Uterus (tissue), 4 donors: ENCODE measurements around the gene PSMD13. TPM values are rescaled to one million over a fixed set of nuclear protein-coding genes. Genes with fewer than 3 reads are reported as not detected.
A peak's percentile ranks its signal among the peaks of the same experiment; 100 is the strongest.
"Not testable (repeated sequence)": the region's sequence is repeated elsewhere in the genome, so short reads cannot be mapped to it uniquely, and the experiment has no call there.

Source experiments
- DNase-seq, 2 donors: peaks; one replicate each; pipeline ENCODE4 v3.0.0-alpha.2; 2019 to 2020
- H3K27ac ChIP-seq, 2 donors: fragments of 200-600 bp; sonication (generic); 1 replicate in 1 of 2; 2 replicates in 1 of 2; pipeline ENCODE4 v1.5.1; 2016 to 2018
- H3K27me3 ChIP-seq, 2 donors: fragments of 200-600 bp; sonication (generic); one replicate each; pipeline ENCODE4 v1.5.1; 2018 to 2019; ENCODE audit warnings: control low read depth in 1 of 2
- H3K36me3 ChIP-seq, 2 donors: fragments of 200-600 bp; sonication (generic); one replicate each; pipeline ENCODE4 v1.5.1; 2019; ENCODE audit warnings: control low read depth in 1 of 2
- H3K4me1 ChIP-seq, 2 donors: fragments of 200-600 bp; sonication (generic); one replicate each; pipeline ENCODE4 v1.5.1; 2018 to 2019; ENCODE audit warnings: control low read depth in 1 of 2
- H3K4me3 ChIP-seq, 2 donors: fragments of 200-600 bp; sonication (generic); 1 replicate in 1 of 2; 2 replicates in 1 of 2; pipeline ENCODE4 v1.5.1; 2018 to 2019; ENCODE audit warnings: mild to moderate bottlenecking in 1 of 2
- H3K9me3 ChIP-seq, 2 donors: fragments of 200-600 bp; sonication (generic); one replicate each; pipeline ENCODE4 v1.5.1; 2019; ENCODE audit warnings: control low read depth in 1 of 2
- CTCF ChIP-seq, 4 experiments: fragments of 200-600 bp in 2 of 4; fragments of 450-650 bp in 2 of 4; sonication (generic) in 2 of 4; IDR thresholded peaks; one replicate each; pipeline ENCODE4 v1.5.1; 2016 to 2019; ENCODE audit warnings: antibody characterized with exemption in 4 of 4, mild to moderate bottlenecking in 2 of 4, moderate library complexity in 1 of 4
- POLR2A ChIP-seq, 2 donors: fragments of 450-650 bp; IDR thresholded peaks; one replicate each; pipeline ENCODE4 v1.6.1; 2016; ENCODE audit warnings: antibody characterized with exemption in 2 of 2, mild to moderate bottlenecking in 1 of 2, moderate library complexity in 1 of 2
- intact Hi-C: fragments of 100-400 bp; cut with DNase I; formaldehyde crosslinking; loops from one replicate; pipeline ENCODE4 v1.15.1; 2023; ENCODE audit warnings: low total_unique reads
- total RNA-seq, 4 donors: library from RNA; depleted of rRNA in 3 of 4; stranded (reverse); fragments of >200 nt in 3 of 4; gene quantifications; one replicate each; pipeline versions ENCODE4 v1.1.0 to v1.2.4, GENCODE V29; 2014 to 2023
- donor health status: DM: yes; HTN: yes; CAD: no.

The PSMD13 gene
- total RNA-seq, 4 donors from 2014 or later = 17.9 to 94.3 (median 78.2) TPM

GRCh38 chr11:214083-214482 is 22.7 kb upstream of the PSMD13 start:
- no peaks in the 10 kb centered on the region for H3K36me3 ChIP-seq
- no peaks in the 10 kb centered on the region for H3K27me3 ChIP-seq
- H3K9me3 ChIP-seq = no peaks in the 10 kb centered on the region
- DNase-seq = peak in 1 of 2 donors; percentile 9
- H3K4me3 ChIP-seq = no peak overlapping the region
- TF ChIP-seq CTCF (IDR thresholded peaks at IDR 0.05) (no peak), POLR2A (IDR thresholded peaks at IDR 0.05) (no peak)
- intact Hi-C loops = no loop called here
- no peak overlapping the region for H3K27ac ChIP-seq
- peaks cover 8 to 16% of the 10 kb centered on the region in 2 donors for H3K4me1 ChIP-seq

- Histone ChIP-seq H3K9me3 (no peaks in the 10 kb centered on the region), H3K27ac (no peak overlapping the region), H3K4me1 (peaks cover under 1 to 6% of the 10 kb centered on the region in 2 donors), H3K36me3 (no peaks in the 10 kb centered on the region), H3K4me3 (no peak overlapping the region), H3K27me3 (no peaks in the 10 kb centered on the region)
- intact Hi-C loops = no loop called here
- no peak for DNase-seq
- TF ChIP-seq CTCF (IDR thresholded peaks at IDR 0.05) = no peak
- no peak for TF ChIP-seq POLR2A (IDR thresholded peaks at IDR 0.05)
Observed at GRCh38 chr11:215581-216037, 21.2 kb upstream of the PSMD13 start.

- H3K4me1 ChIP-seq = no peaks in the 10 kb centered on the region
- DNase-seq = no peak
- no peak for TF ChIP-seq CTCF (IDR thresholded peaks at IDR 0.05)
- no peak for TF ChIP-seq POLR2A (IDR thresholded peaks at IDR 0.05)
- no peaks in the 10 kb centered on the region for H3K9me3 ChIP-seq
- H3K36me3 ChIP-seq = no peaks in the 10 kb centered on the region
- intact Hi-C loops = no loop called here
- H3K4me3 ChIP-seq = no peak overlapping the region
- no peak overlapping the region for H3K27ac ChIP-seq
- H3K27me3 ChIP-seq = no peaks in the 10 kb centered on the region
Observed at GRCh38 chr11:216081-216974, 20.4 kb upstream of the PSMD13 start.

- no peaks in the 10 kb centered on the region for H3K4me1 ChIP-seq
- H3K27me3 ChIP-seq = no peaks in the 10 kb centered on the region
- no peak for DNase-seq
- no peak overlapping the region for H3K4me3 ChIP-seq
- H3K36me3 ChIP-seq = no peaks in the 10 kb centered on the region
- H3K27ac ChIP-seq = no peak overlapping the region
- no peaks in the 10 kb centered on the region for H3K9me3 ChIP-seq
- TF ChIP-seq POLR2A (IDR thresholded peaks at IDR 0.05) (no peak), CTCF (IDR thresholded peaks at IDR 0.05) (no peak)
- intact Hi-C loops = no loop called here
Observed at GRCh38 chr11:217704-218103, 19.1 kb upstream of the PSMD13 start.

- no peak for TF ChIP-seq POLR2A (IDR thresholded peaks at IDR 0.05)
- TF ChIP-seq CTCF (IDR thresholded peaks at IDR 0.05) = no peak
- no peaks in the 10 kb centered on the region for H3K36me3 ChIP-seq
- DNase-seq = no peak
- H3K4me1 ChIP-seq = no peaks in the 10 kb centered on the region
- H3K27me3 ChIP-seq = no peaks in the 10 kb centered on the region
- intact Hi-C loops = no loop called here
- H3K27ac ChIP-seq = no peak overlapping the region
- no peaks in the 10 kb centered on the region for H3K9me3 ChIP-seq
- no peak overlapping the region for H3K4me3 ChIP-seq
Observed at GRCh38 chr11:218815-219593, 17.8 kb upstream of the PSMD13 start.

- H3K27me3 ChIP-seq, H3K9me3 ChIP-seq, H3K27ac ChIP-seq, DNase-seq, intact Hi-C loops, H3K4me1 ChIP-seq, H3K36me3 ChIP-seq, H3K4me3 ChIP-seq: not testable (repeated sequence)
Observed at GRCh38 chr11:220641-221215, 16.0 kb upstream of the PSMD13 start.
